Measurements from ENCODE around the gene KCNB1.

KCNB1 gene

DNA sequence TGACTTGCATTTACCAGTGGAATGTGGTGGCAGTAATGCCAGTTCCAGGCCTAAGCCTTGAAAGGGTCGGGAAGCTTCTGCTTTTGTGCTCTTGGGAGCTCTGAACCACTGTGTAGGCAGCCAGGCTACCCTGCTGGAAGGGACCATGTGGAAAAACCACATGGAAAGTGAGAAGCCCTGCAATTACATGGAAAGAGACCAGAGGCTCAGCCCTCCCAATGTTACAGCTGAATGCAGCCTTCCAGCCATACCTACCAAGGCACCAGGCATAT lies 14.9 kb upstream of the KCNB1 start:
- no peak for DNase-seq (ENCODE audit: low read depth)

DNA sequence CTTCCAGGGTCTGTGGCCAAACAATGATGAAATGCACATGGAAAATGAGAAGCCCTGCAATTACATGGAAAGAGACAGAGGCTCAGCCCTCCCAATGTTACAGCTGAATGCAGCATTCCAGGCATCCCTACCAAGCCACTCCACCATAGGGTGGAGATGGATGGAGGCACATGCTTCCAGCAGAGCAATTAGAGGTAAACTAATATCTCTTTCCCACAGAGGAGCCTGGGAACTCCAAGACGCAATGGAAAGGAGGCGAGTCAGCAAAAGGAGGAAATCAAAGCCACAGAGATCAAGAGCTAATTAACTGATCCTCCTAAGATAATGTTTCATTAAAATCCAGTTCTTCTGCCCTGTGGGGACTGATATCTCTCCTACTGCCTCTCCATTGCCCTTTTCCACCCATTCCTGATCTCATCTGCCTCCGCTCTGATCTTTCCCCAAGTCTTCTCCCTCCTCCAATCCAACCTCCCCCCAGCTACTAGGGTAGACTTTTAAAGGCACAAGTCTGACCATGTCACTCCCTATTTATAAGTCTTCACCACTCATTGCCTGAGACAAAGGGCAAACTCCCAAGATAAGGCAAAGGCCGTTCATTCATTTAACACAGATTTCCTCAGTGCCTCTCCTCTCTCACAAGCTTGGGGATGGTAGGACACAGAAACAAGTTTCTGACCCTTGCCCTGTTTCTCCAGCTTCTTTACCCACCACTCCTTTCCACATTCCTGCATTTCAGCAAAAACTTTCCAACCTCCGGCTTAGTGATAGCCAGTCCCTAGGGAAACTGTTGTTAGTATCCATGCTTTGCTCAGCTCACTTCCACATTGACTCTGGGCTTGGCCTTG lies 14.3 kb upstream of the KCNB1 start:
- DNase-seq (ENCODE audit: low read depth), result no peak

GRCh38 chr20:49496043-49496442 lies 13.6 kb upstream of the KCNB1 start:
- DNase-seq (ENCODE audit: low read depth), result no peak

DNA sequence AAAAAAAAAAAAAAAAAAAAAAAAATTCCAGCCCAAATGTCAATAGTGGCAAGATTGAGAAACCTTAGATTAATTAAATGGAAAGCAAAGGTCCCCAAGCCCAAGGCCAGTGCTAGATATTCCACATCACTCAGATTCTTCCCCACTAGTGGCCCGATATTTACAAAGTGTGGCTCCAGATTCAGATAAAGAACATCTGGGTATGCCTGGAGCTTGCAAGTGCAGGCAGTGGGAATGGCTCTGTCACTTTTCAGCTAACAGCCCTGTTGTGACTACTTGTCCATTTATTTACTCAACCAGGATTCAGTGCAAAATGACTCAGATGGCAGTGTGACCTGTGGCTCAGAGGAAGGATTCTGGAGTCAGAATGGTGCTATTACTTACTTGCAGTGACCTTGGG lies 8.2 kb upstream of the KCNB1 start:
- DNase-seq (ENCODE audit: low read depth), result no peak

DNA sequence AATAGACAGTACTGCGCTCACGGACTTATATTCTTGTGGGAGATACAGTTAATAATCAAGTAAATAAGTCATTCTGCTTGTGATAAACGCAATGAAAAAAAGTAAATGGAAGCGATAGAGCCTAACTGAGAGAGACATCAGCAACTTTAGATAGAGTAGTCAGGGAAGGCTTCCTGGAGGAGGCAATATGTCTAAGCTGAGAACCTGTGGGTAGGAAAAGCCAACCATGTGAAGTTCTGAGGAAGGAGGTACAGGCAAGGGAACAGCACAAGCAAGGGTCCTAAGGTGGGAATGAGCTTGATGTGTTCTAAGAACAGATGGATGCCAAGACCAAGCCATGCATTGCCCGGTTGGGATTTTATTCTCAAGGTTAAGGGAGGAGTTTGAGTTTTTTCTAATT lies 7.2 kb upstream of the KCNB1 start:
- DNase-seq (ENCODE audit: low read depth), result no peak

DNA sequence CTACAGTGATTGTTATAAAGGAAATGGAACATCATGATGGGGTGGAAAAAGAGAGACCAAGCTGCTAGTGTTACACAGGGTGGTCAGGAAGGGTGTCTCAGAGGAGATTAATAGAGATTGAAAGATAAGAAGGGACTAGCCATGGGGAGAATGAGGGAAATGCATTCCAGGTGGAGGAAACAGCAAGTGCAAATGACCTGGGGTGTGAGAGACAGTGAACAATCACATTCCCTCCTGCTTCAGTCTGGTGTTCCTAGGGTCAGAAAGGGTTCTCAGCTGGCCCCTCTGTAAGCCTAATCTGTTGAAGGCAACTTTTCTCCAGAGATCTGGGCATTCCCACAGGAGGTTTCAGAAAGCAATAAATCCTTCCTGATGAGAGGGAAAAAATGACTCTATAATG lies 3.6 kb upstream of the KCNB1 start:
- no peak for DNase-seq (ENCODE audit: low read depth)

DNA sequence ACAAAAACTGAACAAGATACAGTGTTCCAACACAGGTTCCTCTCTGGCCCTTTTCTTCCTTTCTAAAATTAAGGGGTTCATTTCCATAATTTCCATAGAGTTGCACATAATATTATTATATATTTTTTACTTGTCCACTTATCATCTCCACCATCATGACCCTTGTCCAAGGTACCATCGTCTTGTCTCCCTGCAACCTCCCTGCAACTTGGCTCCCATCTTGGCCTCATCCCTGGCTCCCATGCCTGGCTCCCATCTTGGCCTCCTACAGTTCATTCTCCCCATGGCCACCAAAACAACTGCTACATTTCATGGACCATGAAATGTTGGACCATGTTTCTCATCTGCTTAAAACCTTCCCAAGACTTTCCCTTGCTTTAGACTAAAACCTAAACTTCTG lies 3.1 kb upstream of the KCNB1 start:
- no peak for DNase-seq (ENCODE audit: low read depth)

DNA sequence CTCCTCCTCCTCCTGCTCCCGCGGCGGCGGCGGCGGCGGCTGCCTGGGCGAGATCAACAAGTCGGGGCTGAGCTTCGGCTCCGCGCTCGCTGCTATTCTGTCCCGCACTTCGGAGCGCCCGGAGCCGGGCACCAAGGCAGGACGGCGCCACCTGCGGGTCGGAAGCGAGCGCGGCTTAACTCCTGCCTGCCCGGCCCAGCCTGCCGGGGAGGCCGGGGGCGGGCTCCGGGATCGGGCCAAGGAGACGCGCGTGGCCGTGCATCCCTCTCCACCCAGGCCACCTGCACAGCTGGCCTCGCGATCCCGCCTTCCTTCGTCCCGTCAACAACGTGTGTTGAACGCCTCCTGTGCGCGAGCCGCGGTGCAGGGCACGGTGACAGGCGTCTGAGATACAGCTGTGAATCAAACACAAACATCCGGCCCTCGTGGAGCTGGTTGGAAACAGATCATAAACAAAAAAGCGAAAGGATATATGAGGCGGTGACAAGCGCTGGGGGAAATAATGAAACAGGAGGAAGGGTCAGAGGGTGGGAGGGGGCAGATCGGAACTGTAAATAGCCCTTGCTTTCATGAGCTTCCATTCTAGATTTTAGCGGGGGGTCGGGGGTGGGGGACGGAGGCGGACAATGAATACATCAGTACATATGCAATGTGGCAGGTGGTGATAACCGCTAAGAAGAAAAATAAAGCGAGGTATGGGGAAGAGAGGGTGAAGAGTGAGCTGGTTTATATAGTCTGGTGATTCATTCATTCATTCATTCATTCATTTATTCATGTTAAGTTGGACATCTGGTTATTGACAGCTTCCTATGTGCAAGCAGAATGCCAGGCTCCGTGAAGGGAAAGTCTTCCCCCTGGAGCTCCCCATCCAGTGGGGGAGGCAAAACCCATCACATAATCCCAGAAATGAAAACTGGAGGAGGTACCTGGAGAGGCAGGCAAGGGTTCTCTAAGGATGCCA lies 2.0 kb upstream of the KCNB1 start:
- DNase-seq (ENCODE audit: low read depth), result peak; percentile 37

- DNase-seq (ENCODE audit: low read depth), result no peak
These were observed 1.2 kb upstream of the KCNB1 start for GRCh38 chr20:49483696-49484123.

- no peak for DNase-seq (ENCODE audit: low read depth)
These were observed 689 bp upstream of the KCNB1 start for GRCh38 chr20:49483018-49483695.

DNA sequence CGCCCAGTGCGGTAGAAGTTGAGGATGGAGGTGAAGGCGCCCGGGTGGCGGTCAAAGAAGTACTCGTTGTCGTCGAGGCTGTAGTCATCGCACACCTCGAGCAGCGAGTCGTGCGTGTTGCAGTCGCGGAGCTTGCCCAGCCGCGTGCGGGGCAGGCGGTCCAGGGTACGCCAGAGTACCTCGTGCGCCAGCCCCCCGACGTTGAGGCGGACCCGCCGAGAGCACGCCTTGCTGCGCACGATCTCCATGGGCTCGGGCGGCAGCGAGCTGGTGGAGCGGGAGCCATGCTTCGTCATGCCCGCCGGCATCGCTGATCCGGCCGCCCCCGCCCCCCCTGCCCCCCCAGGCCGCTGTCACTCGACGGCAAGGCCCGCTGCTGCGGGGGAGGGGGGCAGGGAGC lies 295 bp downstream of the KCNB1 start:
- DNase-seq (ENCODE audit: low read depth), result no peak

DNA sequence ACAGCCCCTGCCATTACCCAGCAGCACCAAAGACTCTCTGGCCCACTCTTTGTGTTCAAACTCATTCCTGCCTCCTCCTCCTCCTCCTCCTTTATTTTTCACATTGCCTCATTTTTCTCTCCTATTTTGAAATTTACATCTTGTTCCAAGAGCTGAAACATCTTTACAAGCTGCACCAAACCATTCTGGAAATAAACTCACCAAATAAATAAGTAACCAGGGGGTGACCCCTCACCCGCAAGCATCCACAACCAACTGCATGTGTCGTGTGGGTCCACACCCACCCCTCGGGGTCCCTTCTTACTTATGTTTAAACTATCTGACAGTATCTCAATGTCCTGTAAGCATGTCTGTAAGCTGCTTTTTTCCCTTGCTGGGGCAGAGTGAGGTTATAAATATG lies 1.4 kb downstream of the KCNB1 start:
- DNase-seq (ENCODE audit: low read depth), result no peak

- no peak for DNase-seq (ENCODE audit: low read depth)
These were observed 2.2 kb downstream of the KCNB1 start for GRCh38 chr20:49480236-49480635.

DNA sequence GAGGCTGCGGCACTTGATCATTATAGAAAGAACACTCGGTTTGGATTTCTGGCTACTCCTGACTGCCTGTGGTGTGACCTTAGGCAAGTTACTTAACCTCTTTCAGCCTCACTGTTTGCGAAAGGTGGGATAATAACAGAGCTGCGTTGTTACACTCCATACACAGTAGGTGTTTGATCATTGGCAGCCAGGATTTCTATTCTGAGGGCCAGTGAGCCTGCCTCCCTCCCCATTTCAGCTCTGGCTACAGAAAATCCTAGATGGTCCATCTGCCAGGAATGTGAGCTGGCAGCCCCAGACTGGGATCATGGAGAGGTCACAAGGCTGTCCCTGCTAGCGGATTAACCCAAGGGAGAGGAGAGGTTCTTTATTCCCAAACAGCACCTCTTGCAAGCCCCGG lies 2.7 kb downstream of the KCNB1 start:
- DNase-seq (ENCODE audit: low read depth), result no peak

DNA sequence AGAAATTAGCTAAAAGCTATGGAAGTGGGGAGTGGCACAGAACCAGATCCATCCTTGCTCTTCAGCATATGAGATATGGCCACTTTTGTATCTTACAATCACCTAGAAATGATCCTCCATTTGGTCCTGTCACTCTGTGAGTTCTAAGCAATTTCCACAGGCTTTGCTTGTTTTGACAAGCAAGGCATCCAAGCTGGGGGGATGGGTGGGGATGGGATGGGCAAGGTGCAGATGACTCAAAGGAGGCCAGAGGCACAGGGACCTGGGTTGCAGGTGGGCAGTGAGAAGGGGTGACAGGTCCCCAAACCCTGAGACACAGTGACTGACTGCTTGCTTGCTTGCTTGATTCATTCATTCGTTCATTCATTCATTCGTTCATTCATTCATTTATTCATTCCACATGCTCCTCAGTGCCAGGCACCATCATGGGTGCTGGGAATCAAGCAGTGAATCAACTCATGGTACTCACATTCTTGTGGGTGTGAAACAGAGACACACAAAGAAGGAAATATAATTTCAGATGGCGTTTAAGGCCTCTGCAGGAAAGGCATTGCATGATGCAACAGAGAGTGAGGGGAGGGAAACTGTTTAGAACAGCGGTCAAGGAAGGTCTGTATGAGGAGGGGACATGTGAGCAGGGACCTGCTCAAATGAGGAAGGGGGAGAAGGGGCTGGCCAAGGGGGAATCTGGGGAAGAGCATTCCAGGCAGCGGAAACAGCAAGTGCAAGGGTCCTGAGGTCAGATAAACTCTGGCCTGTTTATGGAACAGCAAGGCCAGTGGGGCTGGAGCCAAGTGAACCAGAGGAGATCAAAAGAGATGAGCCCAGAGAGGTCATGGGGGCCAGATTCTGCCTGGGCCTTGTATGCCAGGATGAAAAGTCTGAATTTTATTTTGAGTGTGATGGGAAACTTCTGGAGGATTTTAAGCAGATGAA lies 3.4 kb downstream of the KCNB1 start:
- DNase-seq (ENCODE audit: low read depth), result no peak

GRCh38 chr20:49478266-49478665 lies 4.2 kb downstream of the KCNB1 start:
- no peak for DNase-seq (ENCODE audit: low read depth)

GRCh38 chr20:49477200-49477599 lies 5.3 kb downstream of the KCNB1 start:
- no peak for DNase-seq (ENCODE audit: low read depth)

DNA sequence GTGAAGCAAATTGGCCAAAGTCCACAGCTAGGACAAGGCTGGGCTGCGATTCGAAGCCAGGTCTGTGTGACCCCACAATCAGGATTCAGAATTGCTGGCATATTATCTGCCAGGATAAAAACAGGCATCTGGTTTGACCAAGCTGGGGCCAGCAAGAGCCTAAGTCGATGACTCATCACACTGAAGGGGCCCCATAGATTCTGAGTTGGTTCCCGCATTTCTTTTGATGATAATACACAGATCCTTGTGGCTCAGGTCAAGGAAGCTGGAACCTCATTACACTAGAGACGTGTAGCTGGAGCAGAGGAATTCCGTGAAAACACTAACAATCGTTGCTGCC lies 6.5 kb downstream of the KCNB1 start:
- no peak for DNase-seq (ENCODE audit: low read depth)

- no peak for DNase-seq (ENCODE audit: low read depth)
These were observed 7.0 kb downstream of the KCNB1 start for GRCh38 chr20:49475292-49476015.

DNA sequence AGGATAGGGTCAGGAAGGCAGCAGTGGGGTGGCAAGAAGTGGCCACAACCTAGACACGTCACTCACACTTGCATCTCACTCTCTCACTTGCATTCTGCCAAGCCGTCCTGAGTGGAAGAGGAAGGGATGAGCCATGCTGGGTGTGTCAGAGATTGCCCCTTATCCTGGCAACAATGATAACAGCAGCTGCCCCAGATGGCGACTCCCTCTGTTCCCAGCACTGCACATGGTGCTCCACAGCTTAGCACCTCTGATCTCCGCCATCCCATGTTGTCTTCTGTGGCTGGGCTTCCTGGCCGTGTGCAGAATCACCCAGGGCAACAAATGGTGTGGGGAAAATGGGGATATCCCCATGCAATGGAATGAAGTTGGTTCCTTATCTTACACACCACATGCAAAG lies 11.1 kb downstream of the KCNB1 start:
- no peak for DNase-seq (ENCODE audit: low read depth)

DNA sequence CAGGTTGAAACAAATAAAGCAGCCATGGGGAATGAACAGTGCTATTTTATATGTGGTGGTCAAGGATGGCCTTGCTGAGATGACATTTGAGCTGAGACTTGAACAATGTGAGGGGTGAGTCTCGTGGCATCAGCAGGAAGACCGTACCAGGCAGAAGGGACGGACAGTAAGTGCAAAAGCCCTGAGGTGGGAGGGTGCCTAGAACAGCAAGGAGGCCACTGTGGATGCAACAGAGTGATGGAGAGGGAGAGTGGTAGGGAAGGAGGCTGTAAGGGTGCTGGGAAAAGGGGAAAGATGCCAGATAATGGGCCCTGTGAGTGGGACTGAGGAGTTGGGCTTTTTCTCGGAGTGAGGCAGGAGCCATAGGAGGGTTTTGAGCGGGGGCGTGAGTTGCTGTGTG lies 11.5 kb downstream of the KCNB1 start:
- no peak for DNase-seq (ENCODE audit: low read depth)

Measured in T follicular helper cell (primary cell).